Mucosa of rectum (tissue), 2 donors: Measurements from ENCODE around the gene CHPF2.

Experiments used
- H3K27ac ChIP-seq, 2 donors: one replicate each; pipeline ENCODE4 v1.7.0; 2013; ENCODE audit warnings: inconsistent platforms in 2 of 2, low read depth in 2 of 2, low read length in 2 of 2
- H3K27me3 ChIP-seq, 2 donors: one replicate each; pipeline ENCODE4 v1.7.0; 2013; ENCODE audit warnings: low read length in 2 of 2; ENCODE audit not compliant: control insufficient read depth in 2 of 2, insufficient read depth in 2 of 2
- H3K36me3 ChIP-seq, 2 donors: one replicate each; pipeline ENCODE4 v1.7.0; 2013; ENCODE audit warnings: low read length in 2 of 2; ENCODE audit not compliant: control insufficient read depth in 2 of 2, insufficient read depth in 2 of 2
- H3K4me1 ChIP-seq, 2 donors: one replicate each; pipeline ENCODE4 v1.7.0; 2013; ENCODE audit warnings: low read length in 2 of 2, mild to moderate bottlenecking in 1 of 2; ENCODE audit not compliant: control insufficient read depth in 2 of 2, insufficient read depth in 2 of 2
- H3K4me3 ChIP-seq, 2 donors: one replicate each; pipeline ENCODE4 v1.7.0; 2013; ENCODE audit warnings: low read length in 2 of 2
- H3K9ac ChIP-seq, 2 donors: one replicate each; pipeline ENCODE4 v1.7.0; 2013; ENCODE audit warnings: low read length in 2 of 2, low read depth in 1 of 2, mild to moderate bottlenecking in 1 of 2
- H3K9me3 ChIP-seq, 2 donors: one replicate each; pipeline ENCODE4 v1.7.0; 2013; ENCODE audit warnings: low read length in 2 of 2; ENCODE audit not compliant: control insufficient read depth in 2 of 2
- donor health status: healthy.
- donor health status: Normal muscosa, but diverticular disease.

Gene CHPF2

DNA sequence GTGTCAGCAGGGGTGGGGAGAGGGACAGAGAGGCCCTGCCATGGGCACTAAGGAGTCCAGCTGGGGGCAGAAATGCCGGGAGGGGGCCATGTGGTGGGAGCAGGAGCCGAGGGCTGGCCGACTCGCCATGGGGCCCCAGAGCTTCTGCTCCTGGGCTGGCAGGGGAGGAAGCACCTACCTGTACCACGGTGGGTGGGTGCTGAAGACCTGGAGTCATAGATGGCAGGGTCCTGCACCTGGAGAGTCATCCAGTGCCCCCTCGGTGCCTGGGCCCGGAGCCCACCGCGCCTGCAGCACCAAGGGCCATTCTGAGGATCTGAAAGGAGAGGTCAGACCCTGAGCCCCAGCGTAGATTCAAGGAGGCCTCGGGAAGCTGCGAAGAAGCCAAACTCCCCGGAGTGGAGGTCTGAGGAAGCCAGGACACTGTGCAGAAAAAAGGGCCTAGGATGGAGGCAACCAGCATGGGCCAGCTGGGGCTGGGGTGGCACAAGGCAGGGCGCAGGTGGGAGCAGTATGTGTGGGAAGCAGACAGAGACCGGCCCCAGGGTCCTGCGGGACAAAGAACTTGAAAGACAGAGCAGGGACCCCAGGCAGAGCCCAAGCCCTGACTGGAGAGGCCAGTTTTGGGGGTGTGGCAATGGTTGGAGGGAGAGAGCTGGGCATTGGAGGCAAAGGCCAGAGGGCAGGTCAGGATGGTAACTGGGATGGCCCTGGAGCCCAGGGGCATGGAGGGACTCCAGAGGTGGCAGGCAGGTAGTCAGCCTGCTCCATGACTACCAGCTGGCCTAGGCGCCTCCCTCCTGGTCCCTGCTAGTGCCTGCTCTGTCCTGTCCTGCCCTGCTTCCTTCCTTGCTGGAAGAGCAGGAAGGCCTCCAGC is 42.9 kb downstream of the CHPF2 start:
- no peaks in the 10 kb centered on the region for H3K9me3 ChIP-seq
- H3K27ac ChIP-seq = no peak overlapping the region
- H3K4me1 ChIP-seq = peaks cover 3 to 8% of the 10 kb centered on the region in 2 donors
- H3K36me3 ChIP-seq = no peaks in the 10 kb centered on the region
- peaks cover 5 to 10% of the 10 kb centered on the region in 2 donors for H3K27me3 ChIP-seq
- H3K9ac ChIP-seq = no peak overlapping the region
- no peak overlapping the region for H3K4me3 ChIP-seq

DNA sequence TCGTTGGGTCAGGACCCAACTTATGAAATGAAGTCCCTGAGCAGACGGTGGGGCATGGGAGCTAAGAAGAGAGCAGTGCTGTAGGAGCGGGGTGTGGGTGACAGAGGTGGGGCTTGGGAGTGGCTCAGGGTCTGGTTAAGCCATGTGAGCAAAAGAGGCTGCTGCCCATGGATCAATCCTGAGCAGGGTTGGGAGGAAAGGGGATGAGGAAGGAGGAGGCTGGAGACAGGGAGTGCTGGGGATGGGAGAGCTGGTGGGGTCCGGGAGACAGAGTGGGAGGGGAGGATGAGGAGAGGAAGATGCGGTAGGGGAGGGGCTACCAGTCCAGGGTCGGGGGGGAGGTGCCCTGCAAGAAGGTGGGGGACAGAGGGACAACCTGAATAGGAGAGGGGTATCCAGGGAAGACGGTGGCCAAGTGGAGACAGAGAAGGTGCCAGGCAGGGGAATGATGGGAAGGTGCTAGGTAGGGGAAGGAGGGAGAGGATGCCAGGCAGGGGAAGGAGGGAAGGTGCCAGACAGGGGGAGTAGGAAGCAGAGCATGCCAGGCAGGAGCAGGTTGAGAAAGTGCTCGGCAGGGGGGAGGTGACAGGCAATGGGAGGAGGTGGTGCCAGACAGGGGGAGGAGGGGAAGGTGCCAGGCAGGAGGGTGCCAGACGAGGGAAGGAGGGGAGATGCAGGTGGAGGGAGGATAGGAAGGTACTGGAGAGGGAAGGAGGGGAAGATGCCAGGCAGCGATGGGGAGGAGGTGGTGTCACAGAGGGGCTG is 43.7 kb downstream of the CHPF2 start:
- H3K27me3 ChIP-seq = peaks cover 5 to 10% of the 10 kb centered on the region in 2 donors
- H3K36me3 ChIP-seq = no peaks in the 10 kb centered on the region
- peaks cover 3 to 8% of the 10 kb centered on the region in 2 donors for H3K4me1 ChIP-seq
- H3K9ac ChIP-seq = no peak overlapping the region
- no peak overlapping the region for H3K27ac ChIP-seq
- H3K4me3 ChIP-seq = peak overlapping the region; percentile 29 to 73
- no peaks in the 10 kb centered on the region for H3K9me3 ChIP-seq

DNA sequence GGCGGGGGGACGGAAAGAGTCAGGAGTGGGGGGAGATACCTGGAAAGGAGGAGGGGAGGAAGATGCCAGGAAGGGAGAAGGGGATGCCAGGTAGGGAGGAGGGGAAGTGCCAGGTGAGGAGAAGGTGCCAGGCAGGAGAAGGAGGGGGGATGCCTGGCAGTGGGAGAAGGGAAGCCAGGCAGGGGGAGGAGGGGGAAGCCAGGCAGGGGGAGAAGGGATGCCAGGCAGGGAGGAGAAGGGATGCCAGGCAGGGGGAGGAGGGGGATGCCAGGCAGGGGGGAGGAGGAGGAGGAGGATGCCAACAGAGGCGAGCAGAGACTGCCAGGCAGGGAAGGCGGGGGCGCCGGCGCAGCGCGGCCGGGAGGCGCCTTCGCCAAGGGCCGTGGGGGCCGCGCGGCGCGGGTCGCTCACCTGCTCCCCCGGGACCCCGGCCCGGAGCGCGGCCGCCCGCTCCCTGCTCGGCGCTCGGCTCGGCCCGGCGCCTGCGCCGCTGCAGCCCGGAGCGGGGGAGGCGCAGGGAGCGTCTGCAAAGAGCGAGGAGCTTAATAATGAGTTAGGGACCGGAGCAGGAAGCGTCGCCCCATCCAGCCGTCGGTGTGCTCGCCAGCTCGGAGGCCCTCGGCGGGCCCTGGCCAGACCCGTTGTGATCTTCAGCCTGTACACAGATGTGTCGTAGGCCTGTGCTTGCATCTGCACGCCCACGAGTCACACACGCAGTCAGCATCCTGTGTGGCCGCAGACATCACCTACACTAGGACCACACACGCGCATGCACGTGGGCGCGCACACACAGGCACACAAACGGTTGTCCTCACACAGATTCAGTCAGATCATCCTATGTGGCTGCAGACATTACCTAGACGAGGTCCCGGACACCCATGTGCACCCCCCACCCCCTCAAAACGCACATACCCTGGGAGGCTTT is 44.6 kb downstream of the CHPF2 start:
- H3K27ac ChIP-seq = no peak overlapping the region
- H3K36me3 ChIP-seq = no peaks in the 10 kb centered on the region
- H3K27me3 ChIP-seq = peaks cover 5 to 10% of the 10 kb centered on the region in 2 donors
- H3K4me1 ChIP-seq = peaks cover 3 to 8% of the 10 kb centered on the region in 2 donors
- H3K9me3 ChIP-seq = no peaks in the 10 kb centered on the region
- H3K9ac ChIP-seq = peak overlapping the region; percentile 3 to 24
- peak overlapping the region; percentile 44 to 73 for H3K4me3 ChIP-seq

DNA sequence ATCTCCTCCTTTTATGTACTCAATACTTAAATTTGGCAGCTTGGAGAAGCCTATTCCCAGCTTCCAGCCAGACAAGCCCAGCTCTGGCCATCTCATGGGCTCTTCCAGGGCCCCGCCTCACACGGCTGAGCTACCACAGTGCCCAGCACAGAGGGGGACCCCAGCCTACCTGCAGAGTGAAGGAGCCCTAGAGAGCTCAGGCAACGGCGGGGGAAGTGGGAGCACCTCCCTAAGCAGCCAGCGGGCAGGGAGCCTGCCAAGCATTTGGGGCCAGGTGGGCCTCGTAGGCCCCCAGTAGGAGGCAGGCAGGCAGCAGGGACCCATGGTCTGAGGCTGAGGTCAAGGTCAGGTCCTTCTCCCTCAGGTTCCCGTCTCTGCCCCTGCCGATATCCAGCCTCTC is 45.3 kb downstream of the CHPF2 start:
- H3K4me3 ChIP-seq = no peak overlapping the region
- H3K9me3 ChIP-seq = no peaks in the 10 kb centered on the region
- no peaks in the 10 kb centered on the region for H3K36me3 ChIP-seq
- H3K27ac ChIP-seq = no peak overlapping the region
- H3K27me3 ChIP-seq = peaks cover 7 to 14% of the 10 kb centered on the region in 2 donors
- H3K4me1 ChIP-seq = peaks cover 3 to 8% of the 10 kb centered on the region in 2 donors
- H3K9ac ChIP-seq = no peak overlapping the region

DNA sequence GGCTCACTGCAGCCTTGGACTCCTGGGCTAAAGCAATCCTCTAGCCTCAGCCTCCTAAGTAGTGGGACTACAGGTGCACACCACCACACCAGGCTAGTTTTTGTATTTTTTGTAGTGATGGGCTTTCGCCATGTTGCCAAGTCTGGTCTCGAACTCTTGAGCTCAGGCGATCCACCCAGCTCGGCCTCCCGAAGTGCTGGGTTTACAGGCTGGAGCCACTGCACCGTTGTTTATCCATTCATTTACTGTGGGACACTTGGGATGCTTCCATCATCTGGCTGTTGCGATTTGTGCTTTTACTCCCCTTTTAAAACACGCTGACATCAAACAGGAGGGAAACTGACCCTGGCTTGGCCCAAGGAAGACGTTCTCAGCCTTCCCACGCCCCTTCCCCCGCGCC is 46.7 kb downstream of the CHPF2 start:
- peaks cover 3 to 8% of the 10 kb centered on the region in 2 donors for H3K4me1 ChIP-seq
- H3K9ac ChIP-seq = no peak overlapping the region
- H3K27me3 ChIP-seq = peaks cover 7 to 14% of the 10 kb centered on the region in 2 donors
- H3K27ac ChIP-seq = no peak overlapping the region
- no peaks in the 10 kb centered on the region for H3K36me3 ChIP-seq
- H3K4me3 ChIP-seq = no peak overlapping the region
- H3K9me3 ChIP-seq = no peaks in the 10 kb centered on the region

DNA sequence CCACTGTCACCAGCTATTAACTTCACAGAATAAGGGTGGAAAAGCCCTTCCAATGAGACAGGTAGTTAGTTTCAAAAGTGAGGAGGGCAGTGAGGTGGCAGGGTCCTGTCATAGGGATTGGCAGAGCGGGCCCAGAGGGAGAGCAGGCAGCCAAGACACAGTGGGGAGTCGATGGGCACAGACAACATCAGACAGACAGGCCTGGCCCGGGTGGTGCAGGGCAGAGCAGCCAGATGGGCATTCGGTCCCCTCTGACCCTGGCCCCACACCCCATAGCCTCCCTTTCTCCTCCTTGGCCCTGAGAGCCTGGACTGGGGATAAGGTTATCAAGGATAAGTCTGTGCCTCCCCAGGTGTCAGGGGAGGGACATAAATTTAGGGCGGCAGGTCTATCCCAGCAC is 47.6 kb downstream of the CHPF2 start:
- Histone ChIP-seq H3K9ac (no peak overlapping the region), H3K9me3 (no peaks in the 10 kb centered on the region), H3K36me3 (no peaks in the 10 kb centered on the region), H3K4me3 (no peak overlapping the region), H3K27me3 (peaks cover 7 to 14% of the 10 kb centered on the region in 2 donors), H3K27ac (no peak overlapping the region), H3K4me1 (peaks cover 3 to 8% of the 10 kb centered on the region in 2 donors)

DNA sequence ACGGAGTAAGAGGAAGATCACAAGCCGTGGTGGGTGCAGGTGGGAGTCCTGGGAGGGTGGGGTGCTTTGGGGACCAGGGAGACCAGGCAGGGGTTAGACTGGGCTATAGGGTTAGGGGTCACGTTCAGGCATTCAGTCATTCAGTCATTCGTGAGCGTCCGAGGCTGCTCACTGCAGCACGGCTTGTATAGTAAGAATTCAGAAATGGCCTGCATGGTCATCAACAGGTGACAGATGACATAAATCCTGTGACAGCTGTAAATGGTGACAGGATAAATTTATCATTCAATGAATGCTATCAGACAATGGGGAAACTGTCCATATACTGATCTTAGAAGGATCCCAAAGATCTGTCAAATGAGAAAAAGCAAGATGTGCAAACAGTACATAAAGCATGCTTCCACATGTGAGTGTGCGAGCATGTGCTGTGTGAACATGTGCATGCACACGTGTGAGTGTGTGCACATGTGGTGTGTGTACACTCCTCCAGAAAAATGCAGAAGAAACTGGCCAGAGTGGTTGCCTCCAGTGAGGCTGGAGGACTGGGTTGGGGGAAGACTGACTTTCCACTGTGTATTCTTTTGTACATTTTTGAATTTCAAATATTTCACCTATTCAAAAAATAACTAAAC is 48.2 kb downstream of the CHPF2 start:
- Histone ChIP-seq H3K27ac (no peak overlapping the region), H3K9me3 (no peaks in the 10 kb centered on the region), H3K36me3 (no peaks in the 10 kb centered on the region), H3K4me3 (no peak overlapping the region), H3K27me3 (peaks cover 7 to 16% of the 10 kb centered on the region in 2 donors), H3K9ac (no peak overlapping the region), H3K4me1 (peaks cover 3 to 8% of the 10 kb centered on the region in 2 donors)

DNA sequence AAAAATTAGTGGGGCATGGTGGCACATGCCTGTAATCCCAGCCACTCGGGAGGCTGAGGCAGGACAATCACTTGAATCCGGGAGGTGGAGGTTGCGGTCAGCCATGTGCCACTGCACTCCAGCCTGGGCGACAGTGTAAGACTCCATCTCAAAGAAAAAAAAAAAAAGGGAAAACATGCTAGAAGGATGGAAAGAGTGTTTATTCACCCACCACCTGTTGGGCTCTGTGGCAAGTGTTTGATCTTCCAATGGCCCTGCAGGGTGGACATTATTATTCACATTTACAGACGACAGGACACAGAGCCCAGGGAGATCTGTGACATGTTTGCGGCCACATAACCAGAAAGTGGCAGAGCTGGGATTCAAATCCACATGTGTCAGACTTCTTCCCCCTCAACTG is 49.4 kb downstream of the CHPF2 start:
- Histone ChIP-seq H3K4me3 (no peak overlapping the region), H3K36me3 (no peaks in the 10 kb centered on the region), H3K27ac (no peak overlapping the region), H3K9me3 (no peaks in the 10 kb centered on the region), H3K4me1 (peaks cover 3 to 4% of the 10 kb centered on the region in 2 donors), H3K27me3 (peaks cover 7 to 18% of the 10 kb centered on the region in 2 donors), H3K9ac (no peak overlapping the region)

DNA sequence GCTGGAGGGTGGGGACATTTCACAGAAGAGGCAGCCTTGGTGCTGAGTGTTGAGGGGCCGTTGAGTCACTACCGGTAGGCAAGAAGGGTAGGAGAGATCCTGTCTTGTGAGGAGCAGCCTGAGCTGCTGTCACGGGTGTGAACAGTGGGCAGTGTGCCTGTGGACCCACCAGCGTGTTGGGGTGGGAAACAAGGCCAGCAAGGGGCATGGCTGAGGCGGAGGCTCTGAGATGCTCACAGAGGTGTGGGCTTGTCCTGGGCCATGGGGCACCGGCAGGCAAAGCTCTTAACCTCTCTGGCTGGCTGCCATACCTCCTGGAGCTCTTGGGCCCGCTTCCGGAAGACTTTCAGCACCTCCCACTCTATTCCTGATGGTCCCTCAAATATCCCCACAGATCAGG is 49.8 kb downstream of the CHPF2 start:
- no peak overlapping the region for H3K27ac ChIP-seq
- H3K9me3 ChIP-seq = no peaks in the 10 kb centered on the region
- peaks cover 1 to 4% of the 10 kb centered on the region in 2 donors for H3K4me1 ChIP-seq
- H3K4me3 ChIP-seq = no peak overlapping the region
- H3K27me3 ChIP-seq = peaks cover 8 to 18% of the 10 kb centered on the region in 2 donors
- H3K9ac ChIP-seq = no peak overlapping the region
- H3K36me3 ChIP-seq = no peaks in the 10 kb centered on the region
